Uterus (tissue), 4 donors: Measurements from ENCODE around the gene UGGT1. TPM values are rescaled to one million over a fixed set of nuclear protein-coding genes. Genes with fewer than 3 reads are reported as not detected.

ENCODE experiments used
- DNase-seq, 2 donors: peaks; one replicate each; pipeline ENCODE4 v3.0.0-alpha.2; 2019 to 2020
- H3K27ac ChIP-seq, 2 donors: fragments of 200-600 bp; sonication (generic); 1 replicate in 1 of 2; 2 replicates in 1 of 2; pipeline ENCODE4 v1.5.1; 2016 to 2018
- H3K27me3 ChIP-seq, 2 donors: fragments of 200-600 bp; sonication (generic); one replicate each; pipeline ENCODE4 v1.5.1; 2018 to 2019; ENCODE audit warnings: control low read depth in 1 of 2
- H3K36me3 ChIP-seq, 2 donors: fragments of 200-600 bp; sonication (generic); one replicate each; pipeline ENCODE4 v1.5.1; 2019; ENCODE audit warnings: control low read depth in 1 of 2
- H3K4me1 ChIP-seq, 2 donors: fragments of 200-600 bp; sonication (generic); one replicate each; pipeline ENCODE4 v1.5.1; 2018 to 2019; ENCODE audit warnings: control low read depth in 1 of 2
- H3K4me3 ChIP-seq, 2 donors: fragments of 200-600 bp; sonication (generic); 1 replicate in 1 of 2; 2 replicates in 1 of 2; pipeline ENCODE4 v1.5.1; 2018 to 2019; ENCODE audit warnings: mild to moderate bottlenecking in 1 of 2
- H3K9me3 ChIP-seq, 2 donors: fragments of 200-600 bp; sonication (generic); one replicate each; pipeline ENCODE4 v1.5.1; 2019; ENCODE audit warnings: control low read depth in 1 of 2
- CTCF ChIP-seq, 4 experiments: fragments of 200-600 bp in 2 of 4; fragments of 450-650 bp in 2 of 4; sonication (generic) in 2 of 4; IDR thresholded peaks; one replicate each; pipeline ENCODE4 v1.5.1; 2016 to 2019; ENCODE audit warnings: antibody characterized with exemption in 4 of 4, mild to moderate bottlenecking in 2 of 4, moderate library complexity in 1 of 4
- POLR2A ChIP-seq, 2 donors: fragments of 450-650 bp; IDR thresholded peaks; one replicate each; pipeline ENCODE4 v1.6.1; 2016; ENCODE audit warnings: antibody characterized with exemption in 2 of 2, mild to moderate bottlenecking in 1 of 2, moderate library complexity in 1 of 2
- intact Hi-C: fragments of 100-400 bp; cut with DNase I; formaldehyde crosslinking; loops from one replicate; pipeline ENCODE4 v1.15.1; 2023; ENCODE audit warnings: low total_unique reads
- total RNA-seq, 4 donors: library from RNA; depleted of rRNA in 3 of 4; stranded (reverse); fragments of >200 nt in 3 of 4; gene quantifications; one replicate each; pipeline versions ENCODE4 v1.1.0 to v1.2.4, GENCODE V29; 2014 to 2023
- donor health status: DM: yes; HTN: yes; CAD: no.

UGGT1 gene
- total RNA-seq, 4 donors from 2014 or later = 24.4 to 66.2 (median 35.0) TPM

GRCh38 chr2:128185576-128185975, 94.6 kb downstream of the UGGT1 start:
- intact Hi-C loops = no loop called here
- no peaks in the 10 kb centered on the region for H3K27me3 ChIP-seq
- H3K27ac ChIP-seq = no peak overlapping the region
- H3K4me3 ChIP-seq = no peak overlapping the region
- no peaks in the 10 kb centered on the region for H3K4me1 ChIP-seq
- H3K9me3 ChIP-seq = no peaks in the 10 kb centered on the region
- TF ChIP-seq CTCF (IDR thresholded peaks at IDR 0.05) (no peak), POLR2A (IDR thresholded peaks at IDR 0.05) (no peak)
- no peak for DNase-seq
- H3K36me3 ChIP-seq = no peaks in the 10 kb centered on the region

- Histone ChIP-seq H3K4me3 (no peak overlapping the region), H3K4me1 (no peaks in the 10 kb centered on the region), H3K36me3 (no peaks in the 10 kb centered on the region), H3K27me3 (no peaks in the 10 kb centered on the region), H3K9me3 (no peaks in the 10 kb centered on the region), H3K27ac (no peak overlapping the region)
- intact Hi-C loops = no loop called here
- TF ChIP-seq POLR2A (IDR thresholded peaks at IDR 0.05) (no peak), CTCF (IDR thresholded peaks at IDR 0.05) (no peak)
- DNase-seq = no peak
These were observed 96.1 kb downstream of the UGGT1 start for GRCh38 chr2:128187032-128187654.

- Histone ChIP-seq H3K4me3 (no peak overlapping the region), H3K36me3 (no peaks in the 10 kb centered on the region), H3K27ac (no peak overlapping the region), H3K27me3 (no peaks in the 10 kb centered on the region), H3K9me3 (no peaks in the 10 kb centered on the region), H3K4me1 (no peaks in the 10 kb centered on the region)
- DNase-seq = no peak
- TF ChIP-seq CTCF (IDR thresholded peaks at IDR 0.05) = no peak
- TF ChIP-seq POLR2A (IDR thresholded peaks at IDR 0.05) = no peak
- intact Hi-C loops = no loop called here
These were observed 104.5 kb downstream of the UGGT1 start for GRCh38 chr2:128195435-128195984.

- H3K27ac ChIP-seq = no peak overlapping the region
These were observed 105.0 kb downstream of the UGGT1 start for GRCh38 chr2:128196026-128196425.

More at GRCh38 chr2:128196026-128196425, 105.0 kb downstream of the UGGT1 start:
- Histone ChIP-seq H3K27me3 (no peaks in the 10 kb centered on the region), H3K4me1 (no peaks in the 10 kb centered on the region), H3K4me3 (no peak overlapping the region), H3K36me3 (no peaks in the 10 kb centered on the region), H3K9me3 (no peaks in the 10 kb centered on the region)
- no peak for TF ChIP-seq CTCF (IDR thresholded peaks at IDR 0.05)
- TF ChIP-seq POLR2A (IDR thresholded peaks at IDR 0.05) = no peak
- intact Hi-C loops = no loop called here
- DNase-seq = no peak
